HFF-Myc (cell line): Measurements from ENCODE around the gene GPBAR1.
A peak's percentile ranks its signal among the peaks of the same experiment; 100 is the strongest.
"Not testable (repeated sequence)": the region's sequence is repeated elsewhere in the genome, so short reads cannot be mapped to it uniquely, and the experiment has no call there.

ENCODE experiments used
- DNase-seq: peaks from one replicate; pipeline ENCODE4 v3.0.0-alpha.2; 2011; ENCODE audit warnings: low read depth; ENCODE audit errors: extremely low read depth
- H3K4me3 ChIP-seq: replicated peaks from 2 replicates; pipeline ENCODE4 v1.5.1; 2011; ENCODE audit warnings: low read depth, mild to moderate bottlenecking, control low read depth, low read length
- CTCF ChIP-seq: IDR thresholded peaks from 2 replicates; pipeline ENCODE4 v1.5.1; 2012; ENCODE audit warnings: mild to moderate bottlenecking, low read depth, low read length, control low read depth; ENCODE audit errors: missing control alignments

The GPBAR1 gene

GRCh38 chr2:218269900-218270720, 9.3 kb downstream of the GPBAR1 start, which contains the start of the genes AAMP and PNKD:
Gene AAMP, minus strand, starts transcription at chr2:218270137. Its CDS starts 51 bp downstream, at chr2:218270086.
Gene PNKD, plus strand, starts transcription at chr2:218270519. Its CDS starts 17 bp downstream, at chr2:218270536.
- no peak for TF ChIP-seq CTCF
- peak within 1 kb of the TSS; percentile 96 for H3K4me3 ChIP-seq

GRCh38 chr2:218270721-218271486, 10.1 kb downstream of the GPBAR1 start:
- peak overlapping the region; percentile 96 for H3K4me3 ChIP-seq
- DNase-seq = no peak
- TF ChIP-seq CTCF = no peak

More at GRCh38 chr2:218269900-218270720, 9.3 kb downstream of the GPBAR1 start, which contains the start of the genes AAMP and PNKD:
- peak; percentile 96 for DNase-seq

- no peak for TF ChIP-seq CTCF
- no peak for DNase-seq
- H3K4me3 ChIP-seq = peak overlapping the region; percentile 96
Observed at GRCh38 chr2:218271487-218271797, 10.6 kb downstream of the GPBAR1 start.

- DNase-seq = no peak
- no peak for TF ChIP-seq CTCF
- H3K4me3 ChIP-seq = no peak overlapping the region; the same call in 1 of the 2 replicates
Observed at GRCh38 chr2:218271865-218272530, 11.2 kb downstream of the GPBAR1 start.

- H3K4me3 ChIP-seq = no peak overlapping the region
- peak; percentile 96 for TF ChIP-seq CTCF
- DNase-seq = peak; percentile 85
Observed at GRCh38 chr2:218272531-218273212, 11.9 kb downstream of the GPBAR1 start.

GRCh38 chr2:218273214-218273907, 12.5 kb downstream of the GPBAR1 start:
- DNase-seq, H3K4me3 ChIP-seq: not testable (repeated sequence)
